ENCODE data around the gene NRIP3.

GRCh38 chr11:9038541-9038940 is 34.7 kb upstream of the NRIP3 start:
- no peak for TF ChIP-seq SPI1 (IDR thresholded peaks at IDR 0.05; ENCODE audit: borderline replicate concordance, low read depth)
- TF ChIP-seq, protein P1, sequence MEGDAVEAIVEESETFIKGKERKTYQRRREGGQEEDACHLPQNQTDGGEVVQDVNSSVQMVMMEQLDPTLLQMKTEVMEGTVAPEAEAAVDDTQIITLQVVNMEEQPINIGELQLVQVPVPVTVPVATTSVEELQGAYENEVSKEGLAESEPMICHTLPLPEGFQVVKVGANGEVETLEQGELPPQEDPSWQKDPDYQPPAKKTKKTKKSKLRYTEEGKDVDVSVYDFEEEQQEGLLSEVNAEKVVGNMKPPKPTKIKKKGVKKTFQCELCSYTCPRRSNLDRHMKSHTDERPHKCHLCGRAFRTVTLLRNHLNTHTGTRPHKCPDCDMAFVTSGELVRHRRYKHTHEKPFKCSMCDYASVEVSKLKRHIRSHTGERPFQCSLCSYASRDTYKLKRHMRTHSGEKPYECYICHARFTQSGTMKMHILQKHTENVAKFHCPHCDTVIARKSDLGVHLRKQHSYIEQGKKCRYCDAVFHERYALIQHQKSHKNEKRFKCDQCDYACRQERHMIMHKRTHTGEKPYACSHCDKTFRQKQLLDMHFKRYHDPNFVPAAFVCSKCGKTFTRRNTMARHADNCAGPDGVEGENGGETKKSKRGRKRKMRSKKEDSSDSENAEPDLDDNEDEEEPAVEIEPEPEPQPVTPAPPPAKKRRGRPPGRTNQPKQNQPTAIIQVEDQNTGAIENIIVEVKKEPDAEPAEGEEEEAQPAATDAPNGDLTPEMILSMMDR (IDR thresholded peaks at IDR 0.05; ENCODE audit: insufficient read depth, low read length), result no peak
- TF ChIP-seq POLR2AphosphoS5 (IDR thresholded peaks at IDR 0.05; ENCODE audit: low read depth), result no peak
- TF ChIP-seq, protein P2, sequence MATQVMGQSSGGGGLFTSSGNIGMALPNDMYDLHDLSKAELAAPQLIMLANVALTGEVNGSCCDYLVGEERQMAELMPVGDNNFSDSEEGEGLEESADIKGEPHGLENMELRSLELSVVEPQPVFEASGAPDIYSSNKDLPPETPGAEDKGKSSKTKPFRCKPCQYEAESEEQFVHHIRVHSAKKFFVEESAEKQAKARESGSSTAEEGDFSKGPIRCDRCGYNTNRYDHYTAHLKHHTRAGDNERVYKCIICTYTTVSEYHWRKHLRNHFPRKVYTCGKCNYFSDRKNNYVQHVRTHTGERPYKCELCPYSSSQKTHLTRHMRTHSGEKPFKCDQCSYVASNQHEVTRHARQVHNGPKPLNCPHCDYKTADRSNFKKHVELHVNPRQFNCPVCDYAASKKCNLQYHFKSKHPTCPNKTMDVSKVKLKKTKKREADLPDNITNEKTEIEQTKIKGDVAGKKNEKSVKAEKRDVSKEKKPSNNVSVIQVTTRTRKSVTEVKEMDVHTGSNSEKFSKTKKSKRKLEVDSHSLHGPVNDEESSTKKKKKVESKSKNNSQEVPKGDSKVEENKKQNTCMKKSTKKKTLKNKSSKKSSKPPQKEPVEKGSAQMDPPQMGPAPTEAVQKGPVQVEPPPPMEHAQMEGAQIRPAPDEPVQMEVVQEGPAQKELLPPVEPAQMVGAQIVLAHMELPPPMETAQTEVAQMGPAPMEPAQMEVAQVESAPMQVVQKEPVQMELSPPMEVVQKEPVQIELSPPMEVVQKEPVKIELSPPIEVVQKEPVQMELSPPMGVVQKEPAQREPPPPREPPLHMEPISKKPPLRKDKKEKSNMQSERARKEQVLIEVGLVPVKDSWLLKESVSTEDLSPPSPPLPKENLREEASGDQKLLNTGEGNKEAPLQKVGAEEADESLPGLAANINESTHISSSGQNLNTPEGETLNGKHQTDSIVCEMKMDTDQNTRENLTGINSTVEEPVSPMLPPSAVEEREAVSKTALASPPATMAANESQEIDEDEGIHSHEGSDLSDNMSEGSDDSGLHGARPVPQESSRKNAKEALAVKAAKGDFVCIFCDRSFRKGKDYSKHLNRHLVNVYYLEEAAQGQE (IDR thresholded peaks at IDR 0.05; ENCODE audit: insufficient replicate concordance, low read depth), result no peak
- no peak for TF ChIP-seq GABPA (IDR thresholded peaks at IDR 0.05; ENCODE audit: low read depth)
